Tibial artery (tissue), 4 donors: ENCODE measurements around the gene SORCS1.

Source experiments
- DNase-seq, 2 donors: peaks; one replicate each; pipeline ENCODE4 v3.0.0-alpha.2; 2019
- H3K27ac ChIP-seq, 2 donors: fragments of 200-600 bp; sonication (generic) in 1 of 2; 1 replicate in 1 of 2; 2 replicates in 1 of 2; pipeline ENCODE4 v1.5.1; 2018 to 2019; ENCODE audit warnings: mild to moderate bottlenecking in 1 of 2
- H3K27me3 ChIP-seq, 2 donors: fragments of 200-600 bp; sonication (generic) in 1 of 2; one replicate each; pipeline versions ENCODE4 v1.5.1 to v1.6.0; 2016 to 2019
- H3K36me3 ChIP-seq, 3 donors: fragments of 200-600 bp; sonication (generic) in 2 of 3; one replicate each; pipeline ENCODE4 v1.5.1; 2016 to 2019; ENCODE audit warnings: mild to moderate bottlenecking in 2 of 3
- H3K4me1 ChIP-seq, 4 donors: fragments of 200-600 bp; sonication (generic) in 2 of 4; 1 replicate in 3 of 4; 2 replicates in 1 of 4; pipeline ENCODE4 v1.5.1; 2016 to 2019
- H3K4me3 ChIP-seq, 2 donors: fragments of 200-600 bp; sonication (generic) in 1 of 2; 1 replicate in 1 of 2; 2 replicates in 1 of 2; pipeline ENCODE4 v1.5.1; 2018 to 2019; ENCODE audit warnings: mild to moderate bottlenecking in 2 of 2
- H3K9me3 ChIP-seq, 3 donors: fragments of 200-600 bp; sonication (generic) in 1 of 3; one replicate each; pipeline ENCODE4 v1.5.1; 2016 to 2019
- intact Hi-C: fragments of 100-400 bp; cut with DNase I; formaldehyde crosslinking; loops from one replicate; pipeline ENCODE4 v1.15.0; 2023; ENCODE audit warnings: low total_unique reads
- TF ChIP-seq, protein P1 (sequence below), 2 experiments: fragments of 200-600 bp in 1 of 2; fragments of 450-650 bp in 1 of 2; IDR thresholded peaks; one replicate each; pipeline ENCODE4 v1.5.1; 2017 to 2019; ENCODE audit warnings: antibody characterized with exemption in 2 of 2, mild to moderate bottlenecking in 1 of 2, moderate library complexity in 1 of 2

Gene SORCS1

GRCh38 chr10:106708506-106708905 is 456.0 kb downstream of the SORCS1 start:
- no peaks in the 10 kb centered on the region for H3K36me3 ChIP-seq
- no peaks in the 10 kb centered on the region for H3K4me1 ChIP-seq
- DNase-seq: no peak
- intact Hi-C loops: no loop called here
- H3K9me3 ChIP-seq: no peaks in the 10 kb centered on the region
- no peak overlapping the region for H3K4me3 ChIP-seq
- H3K27ac ChIP-seq: no peak overlapping the region
- TF ChIP-seq, protein P1, sequence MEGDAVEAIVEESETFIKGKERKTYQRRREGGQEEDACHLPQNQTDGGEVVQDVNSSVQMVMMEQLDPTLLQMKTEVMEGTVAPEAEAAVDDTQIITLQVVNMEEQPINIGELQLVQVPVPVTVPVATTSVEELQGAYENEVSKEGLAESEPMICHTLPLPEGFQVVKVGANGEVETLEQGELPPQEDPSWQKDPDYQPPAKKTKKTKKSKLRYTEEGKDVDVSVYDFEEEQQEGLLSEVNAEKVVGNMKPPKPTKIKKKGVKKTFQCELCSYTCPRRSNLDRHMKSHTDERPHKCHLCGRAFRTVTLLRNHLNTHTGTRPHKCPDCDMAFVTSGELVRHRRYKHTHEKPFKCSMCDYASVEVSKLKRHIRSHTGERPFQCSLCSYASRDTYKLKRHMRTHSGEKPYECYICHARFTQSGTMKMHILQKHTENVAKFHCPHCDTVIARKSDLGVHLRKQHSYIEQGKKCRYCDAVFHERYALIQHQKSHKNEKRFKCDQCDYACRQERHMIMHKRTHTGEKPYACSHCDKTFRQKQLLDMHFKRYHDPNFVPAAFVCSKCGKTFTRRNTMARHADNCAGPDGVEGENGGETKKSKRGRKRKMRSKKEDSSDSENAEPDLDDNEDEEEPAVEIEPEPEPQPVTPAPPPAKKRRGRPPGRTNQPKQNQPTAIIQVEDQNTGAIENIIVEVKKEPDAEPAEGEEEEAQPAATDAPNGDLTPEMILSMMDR (IDR thresholded peaks at IDR 0.05): no peak
- no peaks in the 10 kb centered on the region for H3K27me3 ChIP-seq

GRCh38 chr10:106707657-106708056 is 456.8 kb downstream of the SORCS1 start:
- no peak overlapping the region for H3K27ac ChIP-seq
- TF ChIP-seq, protein P1 (IDR thresholded peaks at IDR 0.05): no peak
- H3K9me3 ChIP-seq: no peaks in the 10 kb centered on the region
- H3K4me3 ChIP-seq: no peak overlapping the region
- H3K4me1 ChIP-seq: no peaks in the 10 kb centered on the region
- H3K36me3 ChIP-seq: no peaks in the 10 kb centered on the region
- intact Hi-C loops: no loop called here
- H3K27me3 ChIP-seq: no peaks in the 10 kb centered on the region
- no peak for DNase-seq

- intact Hi-C loops: no loop called here
- H3K4me1 ChIP-seq: no peaks in the 10 kb centered on the region
- H3K36me3 ChIP-seq: no peaks in the 10 kb centered on the region
- no peak overlapping the region for H3K4me3 ChIP-seq
- H3K27me3 ChIP-seq: no peaks in the 10 kb centered on the region
- TF ChIP-seq, protein P1 (IDR thresholded peaks at IDR 0.05): no peak
- DNase-seq: no peak
- H3K27ac ChIP-seq: no peak overlapping the region
- H3K9me3 ChIP-seq: no peaks in the 10 kb centered on the region
These were observed 458.4 kb downstream of the SORCS1 start for GRCh38 chr10:106706127-106706526.

GRCh38 chr10:106705681-106706100 is 458.8 kb downstream of the SORCS1 start:
- TF ChIP-seq, protein P1 (IDR thresholded peaks at IDR 0.05): peak; percentile 35 to 36
- no peaks in the 10 kb centered on the region for H3K9me3 ChIP-seq
- H3K36me3 ChIP-seq: no peaks in the 10 kb centered on the region
- no peak overlapping the region for H3K4me3 ChIP-seq
- intact Hi-C loops: no loop called here
- H3K4me1 ChIP-seq: no peaks in the 10 kb centered on the region
- DNase-seq: peak in 1 of 2 donors; percentile 49
- no peaks in the 10 kb centered on the region for H3K27me3 ChIP-seq
- no peak overlapping the region for H3K27ac ChIP-seq

DNA sequence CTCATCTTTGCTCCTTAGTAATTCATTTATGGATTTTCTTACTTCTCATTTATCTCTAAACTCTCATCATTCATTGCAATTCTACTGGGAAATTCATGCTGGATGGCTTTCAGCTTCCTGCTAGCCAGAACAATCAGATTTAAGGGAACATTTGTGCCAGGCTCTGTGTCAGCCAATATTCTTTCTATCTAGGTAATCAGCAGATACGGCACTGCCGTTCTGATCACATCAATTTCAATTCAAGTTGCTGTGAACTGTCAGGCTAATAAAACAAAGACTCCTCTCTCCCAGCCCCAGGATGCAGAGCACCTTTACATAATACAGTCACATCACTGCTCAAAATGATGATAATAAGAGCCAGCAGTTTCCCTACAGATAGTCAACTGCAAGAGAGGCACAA is 468.3 kb downstream of the SORCS1 start:
- TF ChIP-seq, protein P1 (IDR thresholded peaks at IDR 0.05): no peak
- Histone ChIP-seq H3K27ac (no peak overlapping the region), H3K4me3 (no peak overlapping the region), H3K27me3 (no peaks in the 10 kb centered on the region), H3K9me3 (no peaks in the 10 kb centered on the region), H3K36me3 (no peaks in the 10 kb centered on the region), H3K4me1 (no peaks in the 10 kb centered on the region)
- intact Hi-C loops: no loop called here
- no peak for DNase-seq

DNA sequence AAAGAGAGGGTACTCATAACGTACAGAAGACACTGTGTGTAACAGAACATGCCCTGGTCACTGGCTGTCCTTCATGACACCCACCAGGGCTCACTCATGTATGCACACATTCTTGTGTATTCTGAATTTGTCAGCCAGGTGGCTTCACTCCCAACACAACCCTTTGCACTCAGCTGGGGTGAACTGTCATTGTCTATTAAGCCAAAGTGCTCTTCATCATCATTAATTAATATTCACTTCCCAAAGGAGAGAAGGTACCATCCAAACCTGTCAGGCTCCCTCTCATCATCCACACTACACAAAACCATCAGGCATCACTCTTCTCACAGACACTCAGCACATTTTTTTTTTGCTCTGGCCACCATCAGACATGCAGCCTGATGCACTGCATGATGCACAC is 469.8 kb downstream of the SORCS1 start:
- intact Hi-C loops: no loop called here

More for the DNA sequence above, 469.8 kb downstream of the SORCS1 start:
- TF ChIP-seq, protein P1 (IDR thresholded peaks at IDR 0.05): no peak
- no peak for DNase-seq
- Histone ChIP-seq H3K27me3 (no peaks in the 10 kb centered on the region), H3K4me3 (no peak overlapping the region), H3K36me3 (no peaks in the 10 kb centered on the region), H3K4me1 (no peaks in the 10 kb centered on the region), H3K27ac (no peak overlapping the region), H3K9me3 (no peaks in the 10 kb centered on the region)
